ENCODE results near the gene CHTF8.

CHTF8 gene

DNA sequence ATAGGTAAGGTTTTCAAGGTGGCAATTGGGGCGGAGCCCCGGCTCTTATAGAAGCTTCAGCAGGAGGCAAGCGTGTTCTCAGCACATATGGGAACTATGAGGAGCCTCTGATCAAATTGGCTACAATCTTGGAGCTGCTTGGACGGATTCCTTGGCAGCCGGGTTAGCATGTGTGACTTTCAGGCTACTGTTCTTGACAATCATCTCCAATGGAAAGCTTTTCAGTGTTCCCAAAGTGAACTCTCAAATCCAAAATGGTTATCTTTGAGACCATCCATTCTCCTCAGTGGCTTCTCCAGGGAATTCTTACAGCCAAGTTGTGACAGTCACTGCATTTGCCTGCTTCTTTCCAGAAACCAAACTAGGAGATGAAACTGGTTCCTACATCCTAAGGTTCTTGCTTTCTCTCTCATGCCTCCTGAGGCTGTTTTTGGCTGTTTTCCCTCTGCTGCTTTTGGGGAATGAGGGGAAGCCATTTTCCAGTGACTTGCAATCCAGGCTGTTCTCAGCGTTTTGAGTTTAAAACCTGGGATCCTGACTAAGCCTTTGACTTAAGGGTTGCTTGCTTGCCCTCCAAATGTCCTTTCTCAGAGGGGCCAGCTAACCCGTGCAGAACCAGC, 16.0 kb downstream of the CHTF8 start:
- no peak overlapping the region for H3K27ac ChIP-seq (ENCODE audit: extremely low read depth, low read depth, low read length)
- no peak for TF ChIP-seq ZNF510 (tag by site-specific recombination; IDR thresholded peaks at IDR 0.05; ENCODE audit: insufficient replicate concordance)
- TF ChIP-seq, protein P1, sequence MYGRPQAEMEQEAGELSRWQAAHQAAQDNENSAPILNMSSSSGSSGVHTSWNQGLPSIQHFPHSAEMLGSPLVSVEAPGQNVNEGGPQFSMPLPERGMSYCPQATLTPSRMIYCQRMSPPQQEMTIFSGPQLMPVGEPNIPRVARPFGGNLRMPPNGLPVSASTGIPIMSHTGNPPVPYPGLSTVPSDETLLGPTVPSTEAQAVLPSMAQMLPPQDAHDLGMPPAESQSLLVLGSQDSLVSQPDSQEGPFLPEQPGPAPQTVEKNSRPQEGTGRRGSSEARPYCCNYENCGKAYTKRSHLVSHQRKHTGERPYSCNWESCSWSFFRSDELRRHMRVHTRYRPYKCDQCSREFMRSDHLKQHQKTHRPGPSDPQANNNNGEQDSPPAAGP (tag by site-specific recombination; IDR thresholded peaks at IDR 0.05): no peak
- TF ChIP-seq MEIS1 (CRISPR knock-in tag; IDR thresholded peaks at IDR 0.05; ENCODE audit: borderline replicate concordance): no peak
- no peak for TF ChIP-seq ZNF16 (tag by site-specific recombination; IDR thresholded peaks at IDR 0.05; ENCODE audit: low read depth)
- TF ChIP-seq ZNF449 (tag by site-specific recombination; IDR thresholded peaks at IDR 0.05): no peak
- TF ChIP-seq CTCF (tag by site-specific recombination; IDR thresholded peaks at IDR 0.05): no peak
- TF ChIP-seq ZNF785 (tag by site-specific recombination; IDR thresholded peaks at IDR 0.05): no peak
- TF ChIP-seq ZNF76 (tag by site-specific recombination; IDR thresholded peaks at IDR 0.05; ENCODE audit: borderline replicate concordance, low read depth): no peak
- TF ChIP-seq SP2 (tag by site-specific recombination; IDR thresholded peaks at IDR 0.05): no peak
- TF ChIP-seq ZNF140 (tag by site-specific recombination; IDR thresholded peaks at IDR 0.05): no peak
- no peak for TF ChIP-seq ZFP41 (tag by site-specific recombination; IDR thresholded peaks at IDR 0.05; ENCODE audit: borderline replicate concordance)
- no peak for TF ChIP-seq ZNF548 (tag by site-specific recombination; IDR thresholded peaks at IDR 0.05)
- TF ChIP-seq ZNF239 (tag by site-specific recombination; IDR thresholded peaks at IDR 0.05): no peak
- H3K4me3 ChIP-seq (ENCODE audit: low read depth, low read length): no peak overlapping the region
- H3K4me1 ChIP-seq (ENCODE audit: control insufficient read depth, insufficient read depth, low read length): no peaks in the 10 kb centered on the region
- ChIA-PET POLR2A (no interaction called here), CTCF (interaction anchor here (1.4 to 5.6 kb wide), 2 partner anchors 8 to 214 kb away, joined by 4 to 57 read pairs; no protein-coding TSS in a partner anchor)
- H3K36me3 ChIP-seq (ENCODE audit: control insufficient read depth in 2 of 2, insufficient read depth in 1 of 2, low read length in 2 of 2): peaks cover 0 to 77% of the 10 kb centered on the region in 2 experiments; a peak in 1 of 3 replicates
- H3K9me3 ChIP-seq (ENCODE audit: control insufficient read depth, insufficient read depth, low read depth, low read length): no peaks in the 10 kb centered on the region

GRCh38 chr16:69115837-69116236, 16.6 kb downstream of the CHTF8 start:
- Histone ChIP-seq H3K4me3 (ENCODE audit: low read depth, low read length) (no peak overlapping the region), H3K27ac (ENCODE audit: extremely low read depth, low read depth, low read length) (no peak overlapping the region), H3K36me3 (ENCODE audit: control insufficient read depth in 2 of 2, insufficient read depth in 1 of 2, low read length in 2 of 2) (peaks cover 0 to 72% of the 10 kb centered on the region in 2 experiments; a peak in 1 of 3 replicates), H3K9me3 (ENCODE audit: control insufficient read depth, insufficient read depth, low read depth, low read length) (no peaks in the 10 kb centered on the region), H3K4me1 (ENCODE audit: control insufficient read depth, insufficient read depth, low read length) (no peaks in the 10 kb centered on the region)
- CTCF ChIA-PET: interaction anchor here (1.4 to 5.6 kb wide), 2 partner anchors 8 to 213 kb away, joined by 4 to 57 read pairs; no protein-coding TSS in a partner anchor
- TF ChIP-seq BCL11B (tag by site-specific recombination; IDR thresholded peaks at IDR 0.05; ENCODE audit: low read depth): no peak
- no peak for TF ChIP-seq HOXD13 (CRISPR knock-in tag; IDR thresholded peaks at IDR 0.05; ENCODE audit: borderline replicate concordance)
- TF ChIP-seq ZNF37A (tag by site-specific recombination; IDR thresholded peaks at IDR 0.05): no peak
- TF ChIP-seq SETDB1 (IDR thresholded peaks at IDR 0.05; ENCODE audit: insufficient read length, low read length): no peak
- TF ChIP-seq ZNF175 (tag by site-specific recombination; IDR thresholded peaks at IDR 0.05): no peak
- TF ChIP-seq ZNF157 (tag by site-specific recombination; IDR thresholded peaks at IDR 0.05): no peak
- TF ChIP-seq, protein P2, sequence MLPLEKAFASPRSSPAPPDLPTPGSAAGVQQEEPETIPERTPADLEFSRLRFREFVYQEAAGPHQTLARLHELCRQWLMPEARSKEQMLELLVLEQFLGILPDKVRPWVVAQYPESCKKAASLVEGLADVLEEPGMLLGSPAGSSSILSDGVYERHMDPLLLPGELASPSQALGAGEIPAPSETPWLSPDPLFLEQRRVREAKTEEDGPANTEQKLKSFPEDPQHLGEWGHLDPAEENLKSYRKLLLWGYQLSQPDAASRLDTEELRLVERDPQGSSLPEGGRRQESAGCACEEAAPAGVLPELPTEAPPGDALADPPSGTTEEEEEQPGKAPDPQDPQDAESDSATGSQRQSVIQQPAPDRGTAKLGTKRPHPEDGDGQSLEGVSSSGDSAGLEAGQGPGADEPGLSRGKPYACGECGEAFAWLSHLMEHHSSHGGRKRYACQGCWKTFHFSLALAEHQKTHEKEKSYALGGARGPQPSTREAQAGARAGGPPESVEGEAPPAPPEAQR (tag by site-specific recombination; IDR thresholded peaks at IDR 0.05): no peak
- TF ChIP-seq OSR2 (tag by site-specific recombination; IDR thresholded peaks at IDR 0.05): no peak
- TF ChIP-seq ZNF629 (tag by site-specific recombination; IDR thresholded peaks at IDR 0.05): no peak
- TF ChIP-seq ZNF76 (tag by site-specific recombination; IDR thresholded peaks at IDR 0.05; ENCODE audit: borderline replicate concordance, low read depth): no peak
- no peak for TF ChIP-seq ZBTB8A (tag by site-specific recombination; IDR thresholded peaks at IDR 0.05)
- no peak for TF ChIP-seq ZNF777 (tag by site-specific recombination; IDR thresholded peaks at IDR 0.05; ENCODE audit: borderline replicate concordance)
- POLR2A ChIA-PET: no interaction called here

Measured in HEK293 (cell line).